Measurements from ENCODE around the gene RWDD3. TPM values are rescaled to one million over a fixed set of nuclear protein-coding genes. Genes with fewer than 3 reads are reported as not detected.
A peak's percentile ranks its signal among the peaks of the same experiment; 100 is the strongest.

The RWDD3 gene
- total and polyA plus RNA-seq, 2 of the 13 experiments (the other 11 are each of a cell fraction or from before 2014, with no cell fraction given): 18.3 to 21.2 TPM

DNA sequence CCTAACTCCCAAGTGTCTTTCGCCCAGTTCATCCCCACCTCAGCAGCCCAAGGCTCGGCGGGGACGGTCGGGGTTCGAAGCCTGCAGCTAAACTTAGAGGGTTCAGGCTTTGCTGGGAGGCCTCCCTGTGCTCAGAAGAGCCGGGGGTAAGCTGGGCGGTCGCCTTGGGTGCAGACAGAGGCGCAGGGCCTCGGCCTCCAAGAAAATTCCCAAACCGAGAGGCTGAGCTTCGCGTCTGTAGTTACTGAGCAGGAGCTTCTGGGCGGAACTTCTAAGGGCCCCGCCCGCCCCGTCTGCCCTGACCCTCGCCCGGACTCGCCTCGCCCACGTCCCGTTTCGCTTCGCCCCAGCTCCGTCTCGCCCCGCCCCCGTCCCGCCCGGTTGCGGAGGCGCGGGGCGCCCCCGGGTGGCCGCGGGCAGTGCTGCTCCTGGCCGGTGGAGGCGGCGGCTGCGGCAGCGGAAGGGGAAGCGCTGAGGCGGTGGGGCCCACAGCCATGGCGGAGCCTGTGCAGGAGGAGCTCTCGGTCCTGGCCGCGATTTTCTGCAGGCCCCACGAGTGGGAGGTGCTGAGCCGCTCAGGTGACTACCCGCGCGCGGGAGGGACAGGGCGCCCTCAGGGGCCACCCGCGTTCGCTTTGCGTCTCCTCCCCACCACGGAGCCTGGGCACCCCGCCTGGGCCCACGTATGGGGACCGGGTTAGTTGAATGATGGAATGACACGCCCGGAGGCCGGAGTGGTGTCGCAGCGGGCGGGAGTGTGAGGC, at the start of gene RWDD3 (continued):
- TF ChIP-seq, protein P1, sequence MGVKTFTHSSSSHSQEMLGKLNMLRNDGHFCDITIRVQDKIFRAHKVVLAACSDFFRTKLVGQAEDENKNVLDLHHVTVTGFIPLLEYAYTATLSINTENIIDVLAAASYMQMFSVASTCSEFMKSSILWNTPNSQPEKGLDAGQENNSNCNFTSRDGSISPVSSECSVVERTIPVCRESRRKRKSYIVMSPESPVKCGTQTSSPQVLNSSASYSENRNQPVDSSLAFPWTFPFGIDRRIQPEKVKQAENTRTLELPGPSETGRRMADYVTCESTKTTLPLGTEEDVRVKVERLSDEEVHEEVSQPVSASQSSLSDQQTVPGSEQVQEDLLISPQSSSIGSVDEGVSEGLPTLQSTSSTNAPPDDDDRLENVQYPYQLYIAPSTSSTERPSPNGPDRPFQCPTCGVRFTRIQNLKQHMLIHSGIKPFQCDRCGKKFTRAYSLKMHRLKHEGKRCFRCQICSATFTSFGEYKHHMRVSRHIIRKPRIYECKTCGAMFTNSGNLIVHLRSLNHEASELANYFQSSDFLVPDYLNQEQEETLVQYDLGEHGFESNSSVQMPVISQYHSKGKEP (CRISPR knock-in tag; IDR thresholded peaks at IDR 0.05): peak; percentile 79; the same call in 1 of the 2 replicates
- TF ChIP-seq ZBTB21 (CRISPR knock-in tag; IDR thresholded peaks at IDR 0.05): no peak
- no peak for TF ChIP-seq ZNF572 (CRISPR knock-in tag; IDR thresholded peaks at IDR 0.05)
- peak; percentile 74; the same call in 1 of the 2 replicates for TF ChIP-seq MAZ (IDR thresholded peaks at IDR 0.05; ENCODE audit: borderline replicate concordance, low read depth, low read length)
- TF ChIP-seq MAZ (CRISPR knock-in tag; IDR thresholded peaks at IDR 0.05; ENCODE audit: low read depth): peak; percentile 98
- no peak for TF ChIP-seq ISL2 (CRISPR knock-in tag; IDR thresholded peaks at IDR 0.05)
- TF ChIP-seq SSRP1 (CRISPR knock-in tag; IDR thresholded peaks at IDR 0.05): no peak
- no peak for TF ChIP-seq ZNF615 (CRISPR knock-in tag; IDR thresholded peaks at IDR 0.05; ENCODE audit: borderline replicate concordance)
- TF ChIP-seq RFXAP (CRISPR knock-in tag; IDR thresholded peaks at IDR 0.05; ENCODE audit: borderline replicate concordance): peak; percentile 50; the same call in 1 of the 2 replicates
- TF ChIP-seq ZC3H13 (CRISPR knock-in tag; IDR thresholded peaks at IDR 0.05): 0 out of 2 replicates have a peak, but pooled peaks have one; percentile 38
- TF ChIP-seq U2AF2 (IDR thresholded peaks at IDR 0.05; ENCODE audit: low read depth, low read length): no peak
- TF ChIP-seq, protein P2, sequence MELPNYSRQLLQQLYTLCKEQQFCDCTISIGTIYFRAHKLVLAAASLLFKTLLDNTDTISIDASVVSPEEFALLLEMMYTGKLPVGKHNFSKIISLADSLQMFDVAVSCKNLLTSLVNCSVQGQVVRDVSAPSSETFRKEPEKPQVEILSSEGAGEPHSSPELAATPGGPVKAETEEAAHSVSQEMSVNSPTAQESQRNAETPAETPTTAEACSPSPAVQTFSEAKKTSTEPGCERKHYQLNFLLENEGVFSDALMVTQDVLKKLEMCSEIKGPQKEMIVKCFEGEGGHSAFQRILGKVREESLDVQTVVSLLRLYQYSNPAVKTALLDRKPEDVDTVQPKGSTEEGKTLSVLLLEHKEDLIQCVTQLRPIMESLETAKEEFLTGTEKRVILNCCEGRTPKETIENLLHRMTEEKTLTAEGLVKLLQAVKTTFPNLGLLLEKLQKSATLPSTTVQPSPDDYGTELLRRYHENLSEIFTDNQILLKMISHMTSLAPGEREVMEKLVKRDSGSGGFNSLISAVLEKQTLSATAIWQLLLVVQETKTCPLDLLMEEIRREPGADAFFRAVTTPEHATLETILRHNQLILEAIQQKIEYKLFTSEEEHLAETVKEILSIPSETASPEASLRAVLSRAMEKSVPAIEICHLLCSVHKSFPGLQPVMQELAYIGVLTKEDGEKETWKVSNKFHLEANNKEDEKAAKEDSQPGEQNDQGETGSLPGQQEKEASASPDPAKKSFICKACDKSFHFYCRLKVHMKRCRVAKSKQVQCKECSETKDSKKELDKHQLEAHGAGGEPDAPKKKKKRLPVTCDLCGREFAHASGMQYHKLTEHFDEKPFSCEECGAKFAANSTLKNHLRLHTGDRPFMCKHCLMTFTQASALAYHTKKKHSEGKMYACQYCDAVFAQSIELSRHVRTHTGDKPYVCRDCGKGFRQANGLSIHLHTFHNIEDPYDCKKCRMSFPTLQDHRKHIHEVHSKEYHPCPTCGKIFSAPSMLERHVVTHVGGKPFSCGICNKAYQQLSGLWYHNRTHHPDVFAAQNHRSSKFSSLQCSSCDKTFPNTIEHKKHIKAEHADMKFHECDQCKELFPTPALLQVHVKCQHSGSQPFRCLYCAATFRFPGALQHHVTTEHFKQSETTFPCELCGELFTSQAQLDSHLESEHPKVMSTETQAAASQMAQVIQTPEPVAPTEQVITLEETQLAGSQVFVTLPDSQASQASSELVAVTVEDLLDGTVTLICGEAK (IDR thresholded peaks at IDR 0.05): no peak
- TF ChIP-seq, protein P2 (CRISPR knock-in tag; IDR thresholded peaks at IDR 0.05): no peak
- TF ChIP-seq, protein P3, sequence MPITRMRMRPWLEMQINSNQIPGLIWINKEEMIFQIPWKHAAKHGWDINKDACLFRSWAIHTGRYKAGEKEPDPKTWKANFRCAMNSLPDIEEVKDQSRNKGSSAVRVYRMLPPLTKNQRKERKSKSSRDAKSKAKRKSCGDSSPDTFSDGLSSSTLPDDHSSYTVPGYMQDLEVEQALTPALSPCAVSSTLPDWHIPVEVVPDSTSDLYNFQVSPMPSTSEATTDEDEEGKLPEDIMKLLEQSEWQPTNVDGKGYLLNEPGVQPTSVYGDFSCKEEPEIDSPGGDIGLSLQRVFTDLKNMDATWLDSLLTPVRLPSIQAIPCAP (CRISPR knock-in tag; IDR thresholded peaks at IDR 0.05; ENCODE audit: low read depth): 0 out of 2 replicates have a peak, but pooled peaks have one; percentile 36
- TF ChIP-seq EEA1 (CRISPR knock-in tag; IDR thresholded peaks at IDR 0.05; ENCODE audit: borderline replicate concordance): 0 out of 2 replicates have a peak, but pooled peaks have one; percentile 47
- peak; percentile 94 for TF ChIP-seq ZNF160 (CRISPR knock-in tag; IDR thresholded peaks at IDR 0.05)
- TF ChIP-seq ZNF660 (CRISPR knock-in tag; IDR thresholded peaks at IDR 0.05; ENCODE audit: borderline replicate concordance, low read depth): no peak
- TF ChIP-seq ZNF138 (CRISPR knock-in tag; IDR thresholded peaks at IDR 0.05; ENCODE audit: low read depth): no peak

Data from HepG2 (cell line).